KMS-11 (cell line): ENCODE data around the gene AMDHD1.

Experiments
- H2AFZ ChIP-seq: fragments of 200-600 bp; sonication (generic); 2 replicates; pipeline ENCODE4 v1.6.1; 2016; ENCODE audit warnings: antibody characterized with exemption, mixed run types, low read depth
- H3K27ac ChIP-seq: fragments of 200-600 bp; sonication (generic); 2 replicates; pipeline ENCODE4 v1.6.1; 2016; ENCODE audit warnings: mild to moderate bottlenecking, mixed run types
- H3K27me3 ChIP-seq: fragments of 200-600 bp; sonication (generic); 2 replicates; pipeline ENCODE4 v1.6.1; 2017; ENCODE audit warnings: mild to moderate bottlenecking, low read depth, mixed run types, moderate library complexity; ENCODE audit not compliant: insufficient read depth
- H3K36me3 ChIP-seq: fragments of 200-600 bp; sonication (generic); 2 replicates; pipeline ENCODE4 v1.6.1; 2017; ENCODE audit warnings: mild to moderate bottlenecking, mixed run types; ENCODE audit not compliant: insufficient read depth
- H3K4me1 ChIP-seq: fragments of 200-600 bp; sonication (generic); 2 replicates; pipeline ENCODE4 v1.6.1; 2016; ENCODE audit warnings: mild to moderate bottlenecking, low read depth, mixed run types; ENCODE audit not compliant: poor library complexity, severe bottlenecking
- H3K4me2 ChIP-seq: fragments of 200-600 bp; sonication (generic); 2 replicates; pipeline ENCODE4 v1.7.0; 2016; ENCODE audit warnings: mild to moderate bottlenecking, mixed run types
- H3K4me3 ChIP-seq: fragments of 200-600 bp; sonication (generic); IDR thresholded peaks from 2 replicates; pipeline ENCODE4 v1.6.1; 2017; ENCODE audit warnings: low read depth, low read length, mixed read lengths; ENCODE audit not compliant: insufficient read depth
- H3K79me2 ChIP-seq: fragments of 200-600 bp; sonication (generic); 2 replicates; pipeline ENCODE4 v1.6.1; 2016; ENCODE audit warnings: low read depth, mixed run types; ENCODE audit not compliant: insufficient read depth
- H3K9ac ChIP-seq: fragments of 200-600 bp; sonication (generic); 2 replicates; pipeline ENCODE4 v1.6.1; 2016; ENCODE audit warnings: mild to moderate bottlenecking, mixed run types
- H4K20me1 ChIP-seq: fragments of 200-600 bp; sonication (generic); 2 replicates; pipeline ENCODE4 v1.6.1; 2016; ENCODE audit warnings: mild to moderate bottlenecking, mixed run types; ENCODE audit not compliant: insufficient read depth
- TF ChIP-seq, protein P1 (sequence below): fragments of 200-600 bp; sonication (generic); conservative IDR thresholded peaks from 2 replicates; pipeline ENCODE4 v1.6.1; 2017; ENCODE audit warnings: low read depth, mild to moderate bottlenecking, antibody characterized with exemption, low read length, moderate library complexity, mixed read lengths

The AMDHD1 gene

DNA sequence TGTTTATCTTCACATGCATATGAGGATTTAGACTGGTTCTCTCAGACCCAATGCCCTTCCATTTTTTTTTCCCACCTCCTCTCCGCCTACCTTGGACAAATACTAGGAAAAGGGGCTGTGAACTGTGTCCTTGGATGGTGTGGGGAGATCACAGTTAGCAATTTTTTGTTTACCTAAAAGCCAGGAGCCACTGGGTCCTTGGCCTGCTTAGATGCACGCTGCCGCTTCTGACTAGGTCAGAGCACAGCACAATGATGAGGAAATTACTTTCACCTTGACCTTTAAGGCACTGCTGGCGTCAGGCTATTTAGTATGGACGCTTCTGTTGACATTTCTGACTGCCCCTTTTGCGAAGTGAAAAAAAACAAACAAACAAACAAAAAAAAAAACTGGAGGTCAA, 2.6 kb upstream of the AMDHD1 start:
- Histone ChIP-seq H4K20me1 (no peaks in the 10 kb centered on the region), H3K27ac (no peak overlapping the region), H2AFZ (no peak overlapping the region), H3K36me3 (no peaks in the 10 kb centered on the region), H3K4me1 (peaks cover 3% of the 10 kb centered on the region), H3K4me3 (no peak overlapping the region), H3K27me3 (no peaks in the 10 kb centered on the region), H3K9ac (no peak overlapping the region), H3K79me2 (no peaks in the 10 kb centered on the region), H3K4me2 (no peak overlapping the region)
- TF ChIP-seq, protein P1, sequence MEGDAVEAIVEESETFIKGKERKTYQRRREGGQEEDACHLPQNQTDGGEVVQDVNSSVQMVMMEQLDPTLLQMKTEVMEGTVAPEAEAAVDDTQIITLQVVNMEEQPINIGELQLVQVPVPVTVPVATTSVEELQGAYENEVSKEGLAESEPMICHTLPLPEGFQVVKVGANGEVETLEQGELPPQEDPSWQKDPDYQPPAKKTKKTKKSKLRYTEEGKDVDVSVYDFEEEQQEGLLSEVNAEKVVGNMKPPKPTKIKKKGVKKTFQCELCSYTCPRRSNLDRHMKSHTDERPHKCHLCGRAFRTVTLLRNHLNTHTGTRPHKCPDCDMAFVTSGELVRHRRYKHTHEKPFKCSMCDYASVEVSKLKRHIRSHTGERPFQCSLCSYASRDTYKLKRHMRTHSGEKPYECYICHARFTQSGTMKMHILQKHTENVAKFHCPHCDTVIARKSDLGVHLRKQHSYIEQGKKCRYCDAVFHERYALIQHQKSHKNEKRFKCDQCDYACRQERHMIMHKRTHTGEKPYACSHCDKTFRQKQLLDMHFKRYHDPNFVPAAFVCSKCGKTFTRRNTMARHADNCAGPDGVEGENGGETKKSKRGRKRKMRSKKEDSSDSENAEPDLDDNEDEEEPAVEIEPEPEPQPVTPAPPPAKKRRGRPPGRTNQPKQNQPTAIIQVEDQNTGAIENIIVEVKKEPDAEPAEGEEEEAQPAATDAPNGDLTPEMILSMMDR = no peak

DNA sequence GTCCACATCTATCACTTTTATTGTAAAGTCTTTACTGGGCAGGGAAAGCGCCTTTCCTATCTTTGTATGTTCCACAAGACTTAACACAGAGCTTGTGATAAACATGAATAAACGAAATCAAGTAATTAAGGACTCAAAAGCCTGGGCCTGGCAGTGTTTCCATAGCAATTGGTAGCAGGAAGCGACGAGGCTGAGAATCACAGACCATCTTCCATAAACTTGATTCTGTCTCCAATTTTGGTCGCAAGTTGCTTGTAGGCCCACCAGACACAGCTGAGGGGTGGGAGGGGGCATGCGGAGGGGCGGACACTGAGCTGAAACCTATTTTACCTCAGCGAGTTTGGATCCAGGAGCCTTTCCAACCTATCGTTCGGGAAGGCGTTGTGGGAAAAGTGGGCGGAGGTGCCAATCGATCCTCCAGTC, 1.0 kb upstream of the AMDHD1 start:
- Histone ChIP-seq H3K36me3 (no peaks in the 10 kb centered on the region), H3K27me3 (no peaks in the 10 kb centered on the region), H2AFZ (peak overlapping the region; percentile 89), H3K4me3 (peak overlapping the region; percentile 24), H3K4me1 (peaks cover 3% of the 10 kb centered on the region), H4K20me1 (no peaks in the 10 kb centered on the region), H3K79me2 (no peaks in the 10 kb centered on the region), H3K27ac (no peak overlapping the region; the same call in 1 of the 2 replicates), H3K4me2 (peak overlapping the region; percentile 58), H3K9ac (peak overlapping the region; percentile 57; the same call in 1 of the 2 replicates)
- TF ChIP-seq, protein P1 = no peak

DNA sequence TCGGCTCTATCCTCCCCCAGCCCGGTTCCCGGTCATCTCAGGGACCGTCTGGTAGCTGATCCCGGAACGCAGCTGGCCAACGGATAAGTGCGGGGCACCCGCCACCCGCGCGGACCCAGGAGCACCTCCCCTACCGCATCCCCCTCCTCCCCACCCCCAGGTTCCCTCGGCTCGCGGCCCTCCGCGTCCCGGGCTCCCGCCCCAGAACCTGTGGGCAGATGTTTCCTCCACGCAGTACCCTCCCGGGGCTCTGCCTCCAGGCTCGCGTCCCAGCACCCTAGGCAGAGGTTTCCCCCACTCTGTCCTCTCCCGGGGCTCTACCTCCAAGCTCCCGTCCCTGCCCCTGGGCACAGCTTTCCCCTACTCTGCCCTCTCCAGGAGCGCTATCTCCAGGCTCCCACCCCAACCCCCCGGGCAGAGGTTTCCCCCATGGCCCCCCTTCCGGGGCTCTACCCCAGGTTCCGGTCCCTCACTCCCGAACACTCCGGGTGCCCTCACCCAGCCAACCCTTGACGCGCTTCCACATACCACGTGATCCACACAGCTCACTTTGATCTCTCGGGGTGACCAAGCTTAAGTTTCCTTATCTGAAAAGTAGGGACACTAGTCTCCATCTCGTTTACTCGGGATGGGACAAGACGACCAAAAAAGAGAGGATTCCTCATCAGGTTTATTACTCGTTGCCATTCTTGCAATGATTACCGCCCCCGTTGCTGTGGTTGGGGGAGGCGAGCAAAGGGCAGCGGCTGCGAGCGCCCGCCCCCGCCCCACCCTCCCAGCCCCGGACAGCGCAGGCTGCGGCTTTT, 404 bp upstream of the AMDHD1 start, which contains the start of gene CCDC38:
CCDC38 (minus strand) TSS at position 91 of the 806 bp plus-strand sequence. CDS start 6,105 bp downstream, outside the sequence.
- no peaks in the 10 kb centered on the region for H4K20me1 ChIP-seq
- TF ChIP-seq, protein P1 = no peak
- H2AFZ ChIP-seq = peak within 1 kb of the TSS; percentile 89
- H3K79me2 ChIP-seq = no peaks in the 10 kb centered on the region
- peak within 1 kb of the TSS; percentile 69 for H3K4me2 ChIP-seq
- H3K9ac ChIP-seq = peak within 1 kb of the TSS; percentile 57; the same call in 1 of the 2 replicates
- H3K4me3 ChIP-seq = peak within 1 kb of the TSS; percentile 24
- H3K4me1 ChIP-seq = peaks cover 3% of the 10 kb centered on the region
- no peaks in the 10 kb centered on the region for H3K36me3 ChIP-seq
- H3K27ac ChIP-seq = peak within 1 kb of the TSS; percentile 40; the same call in 1 of the 2 replicates
- H3K27me3 ChIP-seq = no peaks in the 10 kb centered on the region

DNA sequence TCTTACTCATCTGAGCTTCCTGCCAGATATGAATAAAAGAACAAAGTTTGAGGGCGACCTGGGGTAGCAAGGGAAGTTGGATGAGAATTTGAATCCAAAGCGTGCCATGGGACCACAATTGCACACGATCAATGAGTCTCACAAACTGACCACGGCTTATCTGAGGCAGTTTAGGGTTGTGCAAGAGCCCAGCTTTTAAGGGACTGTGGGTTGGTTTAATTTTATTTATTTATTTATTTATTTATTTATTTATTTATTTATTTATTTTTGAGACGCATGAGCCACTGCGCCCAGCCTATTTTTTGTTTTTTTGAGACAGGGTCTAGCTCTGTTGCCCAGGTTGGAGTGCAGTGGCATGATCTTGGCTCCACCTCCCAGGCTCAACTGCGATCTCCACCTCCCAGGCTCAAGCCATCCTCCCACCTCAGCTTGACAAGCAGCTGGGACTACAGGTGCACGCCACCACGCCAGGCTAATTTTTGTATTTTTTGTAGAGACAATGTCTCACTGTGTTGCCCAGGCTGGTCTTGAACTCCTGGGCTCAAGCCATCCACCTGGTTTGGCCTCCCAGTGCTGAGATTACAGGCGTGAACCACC, 1.1 kb downstream of the AMDHD1 start:
- H3K9ac ChIP-seq = no peak overlapping the region
- H3K4me3 ChIP-seq = no peak overlapping the region
- no peaks in the 10 kb centered on the region for H3K36me3 ChIP-seq
- H3K79me2 ChIP-seq = no peaks in the 10 kb centered on the region
- TF ChIP-seq, protein P1 = no peak
- H3K27ac ChIP-seq = no peak overlapping the region
- peaks cover 3% of the 10 kb centered on the region for H3K4me1 ChIP-seq
- H2AFZ ChIP-seq = peak overlapping the region; percentile 89
- no peaks in the 10 kb centered on the region for H4K20me1 ChIP-seq
- H3K27me3 ChIP-seq = no peaks in the 10 kb centered on the region
- peak overlapping the region; percentile 69 for H3K4me2 ChIP-seq
